Activated naive CD4-positive, alpha-beta T cell treated with anti-CD3 and anti-CD28 coated beads for 36 hours (primary cell): ENCODE data around the gene HIVEP2. TPM values are rescaled to one million over a fixed set of nuclear protein-coding genes. Genes with fewer than 3 reads are reported as not detected.

Source experiments
- CTCF ChIA-PET: fragments of 350-600 bp; sonication (Branson Sonifier 250); formaldehyde crosslinking; loops from one replicate; lab custom pipeline; 2021; ENCODE audit warnings: antibody characterized with exemption; lab: Charles Lee
- DNase-seq: peaks from one replicate; pipeline ENCODE4 v3.0.0-alpha.2; 2020
- H3K27ac Mint-ChIP-seq: one replicate; pipeline ENCODE4 v1.8.0; 2021; ENCODE audit warnings: mild to moderate bottlenecking, mixed read lengths
- H3K27me3 Mint-ChIP-seq: one replicate; pipeline ENCODE4 v1.8.0; 2021; ENCODE audit warnings: low read depth, mixed read lengths
- H3K36me3 Mint-ChIP-seq: one replicate; pipeline ENCODE4 v1.8.0; 2021; ENCODE audit warnings: low read depth, mixed read lengths
- H3K4me1 Mint-ChIP-seq: one replicate; pipeline ENCODE4 v1.8.0; 2021; ENCODE audit warnings: low read depth, mixed read lengths
- H3K4me3 Mint-ChIP-seq: one replicate; pipeline ENCODE4 v1.8.0; 2021; ENCODE audit warnings: mild to moderate bottlenecking, moderate library complexity, mixed read lengths
- H3K9me3 Mint-ChIP-seq: one replicate; pipeline ENCODE4 v1.8.0; 2021; ENCODE audit warnings: mixed read lengths
- intact Hi-C: fragments of 100-400 bp; cut with micrococcal nuclease; formaldehyde crosslinking; loops from one replicate; pipeline ENCODE4 v1.15.1; 2023
- total RNA-seq, 2 experiments: library from RNA; stranded (reverse); gene quantifications; one replicate each; pipeline ENCODE4 v1.2.3, GENCODE V29; 2021

HIVEP2 gene
- total RNA-seq, 2 experiments from 2014 or later, result 22.0 to 24.1 TPM

- CTCF ChIA-PET, result no interaction called here
- no peaks in the 10 kb centered on the region for H3K27me3 Mint-ChIP-seq
- H3K36me3 Mint-ChIP-seq, result peaks cover 19% of the 10 kb centered on the region
- no peak overlapping the region for H3K4me3 Mint-ChIP-seq
- H3K4me1 Mint-ChIP-seq, result peaks cover 88% of the 10 kb centered on the region
- peaks cover 1% of the 10 kb centered on the region for H3K9me3 Mint-ChIP-seq
- peak overlapping the region; percentile 65 for H3K27ac Mint-ChIP-seq
- DNase-seq, result no peak
- intact Hi-C loops, result no loop called here
These were observed 11.3 kb downstream of the HIVEP2 start for GRCh38 chr6:142933701-142934100.

GRCh38 chr6:142932889-142933288, 12.1 kb downstream of the HIVEP2 start:
- intact Hi-C loops, result no loop called here
- peaks cover 1% of the 10 kb centered on the region for H3K9me3 Mint-ChIP-seq
- H3K27ac Mint-ChIP-seq, result peak overlapping the region; percentile 65
- peaks cover 83% of the 10 kb centered on the region for H3K4me1 Mint-ChIP-seq
- no peaks in the 10 kb centered on the region for H3K27me3 Mint-ChIP-seq
- CTCF ChIA-PET, result interaction anchor here (0.6 to 0.7 kb wide), 2 partner anchors 16 to 20 kb away, joined by 3 to 6 read pairs; no protein-coding TSS in a partner anchor
- DNase-seq, result no peak
- peak overlapping the region; percentile 56 for H3K4me3 Mint-ChIP-seq
- peaks cover 16% of the 10 kb centered on the region for H3K36me3 Mint-ChIP-seq

GRCh38 chr6:142929751-142930358, 15.1 kb downstream of the HIVEP2 start:
- Mint-ChIP-seq H3K27me3 (no peaks in the 10 kb centered on the region), H3K9me3 (no peaks in the 10 kb centered on the region), H3K4me1 (peaks cover 72% of the 10 kb centered on the region), H3K4me3 (peak overlapping the region; percentile 86), H3K27ac (peak overlapping the region; percentile 97), H3K36me3 (peaks cover 9% of the 10 kb centered on the region)
- CTCF ChIA-PET, result interaction anchor here (0.6 to 2.4 kb wide), 5 partner anchors 13 to 127 kb away, joined by 3 to 7 read pairs (median 5); no protein-coding TSS in a partner anchor
- DNase-seq, result no peak
- intact Hi-C loops, result loop anchor here (1.0 kb wide), 4 partner anchors 9 to 45 kb away; no protein-coding TSS in a partner anchor

GRCh38 chr6:142927904-142928303, 17.1 kb downstream of the HIVEP2 start:
- peaks cover 59% of the 10 kb centered on the region for H3K4me1 Mint-ChIP-seq
- intact Hi-C loops, result no loop called here

GRCh38 chr6:142927271-142927580, 17.8 kb downstream of the HIVEP2 start:
- Mint-ChIP-seq H3K4me1 (peaks cover 52% of the 10 kb centered on the region), H3K4me3 (peak overlapping the region; percentile 86), H3K36me3 (peaks cover 12% of the 10 kb centered on the region), H3K9me3 (no peaks in the 10 kb centered on the region), H3K27me3 (no peaks in the 10 kb centered on the region), H3K27ac (peak overlapping the region; percentile 97)
- intact Hi-C loops, result no loop called here
- CTCF ChIA-PET, result interaction anchor here (0.6 to 1.4 kb wide), 3 partner anchors 16 to 211 kb away, joined by 3 read pairs; no protein-coding TSS in a partner anchor
- DNase-seq, result no peak

More at GRCh38 chr6:142927904-142928303, 17.1 kb downstream of the HIVEP2 start:
- peak overlapping the region; percentile 97 for H3K27ac Mint-ChIP-seq
- no peaks in the 10 kb centered on the region for H3K27me3 Mint-ChIP-seq
- DNase-seq, result no peak
- CTCF ChIA-PET, result interaction anchor here (1.4 to 2.4 kb wide), 2 partner anchors 15 to 45 kb away, joined by 3 to 7 read pairs; no protein-coding TSS in a partner anchor
- no peaks in the 10 kb centered on the region for H3K9me3 Mint-ChIP-seq
- H3K36me3 Mint-ChIP-seq, result peaks cover 12% of the 10 kb centered on the region
- peak overlapping the region; percentile 86 for H3K4me3 Mint-ChIP-seq

- H3K4me1 Mint-ChIP-seq, result peaks cover 53% of the 10 kb centered on the region
These were observed 18.3 kb downstream of the HIVEP2 start for GRCh38 chr6:142926494-142927270.

GRCh38 chr6:142926177-142926493, 18.8 kb downstream of the HIVEP2 start:
- Mint-ChIP-seq H3K27ac (peak overlapping the region; percentile 97), H3K4me1 (peaks cover 53% of the 10 kb centered on the region), H3K36me3 (peaks cover 13% of the 10 kb centered on the region), H3K4me3 (peak overlapping the region; percentile 86), H3K27me3 (no peaks in the 10 kb centered on the region), H3K9me3 (no peaks in the 10 kb centered on the region)
- intact Hi-C loops, result loop anchor here (1.0 kb wide), 2 partner anchors 13 to 18 kb away; no protein-coding TSS in a partner anchor
- CTCF ChIA-PET, result interaction anchor here (0.6 to 1.2 kb wide), 3 partner anchors 11 to 234 kb away, joined by 3 to 4 read pairs (median 4); no protein-coding TSS in a partner anchor
- no peak for DNase-seq

More at GRCh38 chr6:142926494-142927270, 18.3 kb downstream of the HIVEP2 start:
- peaks cover 13% of the 10 kb centered on the region for H3K36me3 Mint-ChIP-seq
- CTCF ChIA-PET, result interaction anchor here (0.6 to 1.4 kb wide), 4 partner anchors 16 to 234 kb away, joined by 3 read pairs; no protein-coding TSS in a partner anchor
- H3K27ac Mint-ChIP-seq, result peak overlapping the region; percentile 97
- intact Hi-C loops, result loop anchor here (1.0 kb wide), 2 partner anchors 13 to 18 kb away; no protein-coding TSS in a partner anchor
- peak overlapping the region; percentile 86 for H3K4me3 Mint-ChIP-seq
- DNase-seq, result peak; percentile 80
- H3K27me3 Mint-ChIP-seq, result no peaks in the 10 kb centered on the region
- H3K9me3 Mint-ChIP-seq, result no peaks in the 10 kb centered on the region

- peaks cover 13% of the 10 kb centered on the region for H3K36me3 Mint-ChIP-seq
These were observed 19.3 kb downstream of the HIVEP2 start for GRCh38 chr6:142925575-142926110.

GRCh38 chr6:142918339-142919042, 26.5 kb downstream of the HIVEP2 start:
- peaks cover 77% of the 10 kb centered on the region for H3K4me1 Mint-ChIP-seq
- intact Hi-C loops, result no loop called here
- H3K27ac Mint-ChIP-seq, result peak overlapping the region; percentile 67
- H3K27me3 Mint-ChIP-seq, result no peaks in the 10 kb centered on the region
- H3K4me3 Mint-ChIP-seq, result no peak overlapping the region
- peaks cover 14% of the 10 kb centered on the region for H3K36me3 Mint-ChIP-seq
- H3K9me3 Mint-ChIP-seq, result no peaks in the 10 kb centered on the region
- CTCF ChIA-PET, result no interaction called here
- DNase-seq, result no peak

More at GRCh38 chr6:142925575-142926110, 19.3 kb downstream of the HIVEP2 start:
- Mint-ChIP-seq H3K9me3 (no peaks in the 10 kb centered on the region), H3K4me3 (peak overlapping the region; percentile 46), H3K4me1 (peaks cover 53% of the 10 kb centered on the region), H3K27me3 (no peaks in the 10 kb centered on the region), H3K27ac (peak overlapping the region; percentile 60)
- DNase-seq, result peak; percentile 37
- intact Hi-C loops, result loop anchor here (1.0 kb wide), 2 partner anchors 12 to 19 kb away; no protein-coding TSS in a partner anchor
- CTCF ChIA-PET, result interaction anchor here (0.6 to 1.2 kb wide), 4 partner anchors 9 to 233 kb away, joined by 3 to 6 read pairs (median 4); no protein-coding TSS in a partner anchor

GRCh38 chr6:142916881-142917280, 28.1 kb downstream of the HIVEP2 start:
- peaks cover 86% of the 10 kb centered on the region for H3K4me1 Mint-ChIP-seq
- intact Hi-C loops, result no loop called here
- H3K9me3 Mint-ChIP-seq, result no peaks in the 10 kb centered on the region
- CTCF ChIA-PET, result interaction anchor here (0.6 to 1.3 kb wide), 4 partner anchors 8 to 144 kb away, joined by 3 to 6 read pairs (median 4); no protein-coding TSS in a partner anchor
- H3K27ac Mint-ChIP-seq, result no peak overlapping the region
- no peaks in the 10 kb centered on the region for H3K27me3 Mint-ChIP-seq
- peaks cover 19% of the 10 kb centered on the region for H3K36me3 Mint-ChIP-seq
- H3K4me3 Mint-ChIP-seq, result no peak overlapping the region
- no peak for DNase-seq

GRCh38 chr6:142914937-142915697, 29.9 kb downstream of the HIVEP2 start:
- H3K4me3 Mint-ChIP-seq, result no peak overlapping the region
- H3K36me3 Mint-ChIP-seq, result peaks cover 19% of the 10 kb centered on the region
- H3K9me3 Mint-ChIP-seq, result no peaks in the 10 kb centered on the region
- CTCF ChIA-PET, result interaction anchor here (1.0 to 1.4 kb wide), 2 partner anchors 11 to 111 kb away, joined by 3 to 4 read pairs; no protein-coding TSS in a partner anchor
- intact Hi-C loops, result no loop called here
- peak overlapping the region; percentile 70 for H3K27ac Mint-ChIP-seq
- no peaks in the 10 kb centered on the region for H3K27me3 Mint-ChIP-seq
- H3K4me1 Mint-ChIP-seq, result peaks cover 87% of the 10 kb centered on the region
- peak; percentile 39 for DNase-seq
